SK-N-MC (cell line): Measurements from ENCODE around the gene NDUFA11.
"Not testable (repeated sequence)": the region's sequence is repeated elsewhere in the genome, so short reads cannot be mapped to it uniquely, and the experiment has no call there.

Source experiments
- DNase-seq: peaks from one replicate; pipeline ENCODE4 v3.0.0-alpha.2; 2011; ENCODE audit warnings: low read depth, low spot score
- H3K27ac ChIP-seq: fragments of 200-600 bp; sonication (generic); 2 replicates; pipeline ENCODE4 v1.5.1; 2016; ENCODE audit warnings: mixed run types
- H3K36me3 ChIP-seq: fragments of 200-600 bp; sonication (generic); 2 replicates; pipeline ENCODE4 v1.6.1; 2017; ENCODE audit warnings: antibody characterized with exemption, low read length, mixed read lengths; ENCODE audit not compliant: insufficient read depth
- H3K4me3 ChIP-seq: fragments of 200-600 bp; sonication (generic); 2 replicates; pipeline ENCODE4 v1.5.1; 2016
- H3K9ac ChIP-seq: fragments of 200-600 bp; sonication (generic); 2 replicates; pipeline ENCODE4 v1.8.0; 2017; ENCODE audit warnings: mixed run types, mixed read lengths; ENCODE audit not compliant: insufficient read length
- H3K9me3 ChIP-seq: fragments of 200-600 bp; sonication (generic); 2 replicates; pipeline ENCODE4 v1.6.1; 2017; ENCODE audit warnings: low read depth, mild to moderate bottlenecking, antibody characterized with exemption, low read length, moderate library complexity, mixed read lengths
- EZH2 ChIP-seq: fragments of 200-600 bp; sonication (generic); IDR thresholded peaks from one replicate; pipeline ENCODE4 v1.6.1; 2017; ENCODE audit warnings: antibody characterized with exemption
- FOXP2 ChIP-seq: optimal IDR thresholded peaks from 2 replicates; pipeline ENCODE3; 2011; ENCODE audit warnings: mild to moderate bottlenecking, moderate library complexity; ENCODE audit not compliant: insufficient read depth; ENCODE audit errors: extremely low read length, control extremely low read depth
- POLR2AphosphoS5 ChIP-seq: IDR thresholded peaks from 2 replicates; pipeline ENCODE4 v1.6.1; 2012; ENCODE audit warnings: mild to moderate bottlenecking, low read depth, low read length, borderline replicate concordance

Gene NDUFA11

GRCh38 chr19:5864013-5864720, 39.4 kb downstream of the NDUFA11 start:
- no peaks in the 10 kb centered on the region for H3K36me3 ChIP-seq
- no peak overlapping the region for H3K9ac ChIP-seq
- DNase-seq, result no peak

GRCh38 chr19:5863030-5863665, 40.4 kb downstream of the NDUFA11 start:
- Histone ChIP-seq H3K9ac (no peak overlapping the region), H3K4me3 (no peak overlapping the region), H3K36me3 (no peaks in the 10 kb centered on the region), H3K27ac (no peak overlapping the region), H3K9me3 (no peaks in the 10 kb centered on the region)
- TF ChIP-seq EZH2, result no peak
- no peak for TF ChIP-seq POLR2AphosphoS5
- no peak for TF ChIP-seq FOXP2
- no peak for DNase-seq

More at GRCh38 chr19:5864013-5864720, 39.4 kb downstream of the NDUFA11 start:
- Histone ChIP-seq H3K27ac (no peak overlapping the region), H3K9me3 (no peaks in the 10 kb centered on the region), H3K4me3 (no peak overlapping the region)
- TF ChIP-seq POLR2AphosphoS5 (no peak), FOXP2 (no peak), EZH2 (no peak)

- TF ChIP-seq FOXP2 (no peak), POLR2AphosphoS5 (no peak), EZH2 (no peak)
- Histone ChIP-seq H3K27ac (no peak overlapping the region), H3K36me3 (no peaks in the 10 kb centered on the region), H3K9ac (no peak overlapping the region), H3K4me3 (no peak overlapping the region), H3K9me3 (no peaks in the 10 kb centered on the region)
- DNase-seq, result no peak
These were observed 46.1 kb downstream of the NDUFA11 start for GRCh38 chr19:5857203-5858081.

DNA sequence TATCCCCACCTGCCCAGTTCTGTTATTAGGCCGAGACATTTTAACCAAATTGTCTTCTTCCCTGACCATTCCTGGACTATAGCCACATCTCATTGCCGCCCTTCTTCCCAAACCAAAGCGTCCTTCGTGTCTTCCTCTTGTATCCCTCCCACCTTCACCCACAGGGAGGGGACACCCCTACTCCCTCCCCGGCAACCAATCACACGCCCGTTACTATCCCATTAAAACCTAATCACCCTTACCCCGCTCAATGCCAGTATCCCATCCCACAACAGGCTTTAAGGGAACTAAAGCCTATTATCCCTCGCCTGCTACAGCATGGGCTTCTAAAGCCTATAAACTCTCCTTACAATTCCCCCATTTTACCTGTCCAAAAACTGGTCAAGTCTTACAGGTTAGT, 48.4 kb downstream of the NDUFA11 start:
- H3K4me3 ChIP-seq, H3K27ac ChIP-seq, DNase-seq, H3K9me3 ChIP-seq, H3K9ac ChIP-seq, H3K36me3 ChIP-seq: not testable (repeated sequence)

DNA sequence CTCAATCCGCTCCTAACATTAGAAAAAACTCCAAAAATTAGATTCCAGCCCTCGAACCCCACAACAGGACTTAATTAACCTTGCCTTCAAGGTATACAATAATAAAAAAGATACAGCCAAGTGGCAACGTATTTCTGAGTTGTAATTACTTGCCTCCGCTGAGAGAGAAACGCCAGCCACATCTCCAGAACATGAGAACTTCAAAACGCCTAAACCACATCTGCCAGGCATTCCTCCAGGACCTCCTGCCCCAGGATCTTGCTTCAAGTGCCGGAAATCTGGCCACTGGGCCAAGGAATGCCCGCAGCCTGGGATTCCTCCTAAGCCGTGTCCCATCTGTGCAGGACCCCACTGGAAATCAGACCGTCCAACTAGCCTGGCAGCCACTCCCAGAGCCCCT, 49.5 kb downstream of the NDUFA11 start:
- H3K4me3 ChIP-seq, H3K9ac ChIP-seq, H3K27ac ChIP-seq, H3K9me3 ChIP-seq, DNase-seq, H3K36me3 ChIP-seq: not testable (repeated sequence)

DNA sequence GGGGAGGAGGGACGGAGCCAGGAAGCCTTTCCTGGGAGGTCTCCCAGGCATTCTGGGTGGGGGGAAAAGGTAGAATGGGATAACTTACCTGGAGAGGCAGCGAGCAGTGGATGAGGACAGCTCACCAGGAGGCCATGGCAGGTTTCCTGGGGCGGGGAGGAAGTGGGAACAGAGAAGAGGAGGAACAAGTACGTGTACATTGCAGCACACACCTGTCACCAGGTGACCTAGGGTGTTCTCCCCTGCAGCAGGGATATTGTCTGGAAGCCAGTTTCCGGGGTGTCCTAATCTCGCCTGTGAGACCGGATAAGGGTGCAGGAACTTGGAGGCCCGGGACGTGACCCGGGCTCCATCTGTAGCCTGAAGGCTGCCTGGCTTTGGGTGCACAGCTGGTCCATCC, 52.3 kb downstream of the NDUFA11 start, which contains the start of gene FUT3:
FUT3 (minus strand) TSS at position 148 of the 400 bp plus-strand sequence.
- Histone ChIP-seq H3K4me3 (no peak within 1 kb of the TSS), H3K9me3 (no peaks in the 10 kb centered on the region), H3K27ac (no peak within 1 kb of the TSS), H3K36me3 (no peaks in the 10 kb centered on the region), H3K9ac (no peak within 1 kb of the TSS)
- no peak for TF ChIP-seq FOXP2
- TF ChIP-seq EZH2, result no peak
- no peak for TF ChIP-seq POLR2AphosphoS5
- no peak for DNase-seq

- DNase-seq, result no peak
- H3K27ac ChIP-seq, result no peak overlapping the region
These were observed 52.8 kb downstream of the NDUFA11 start for GRCh38 chr19:5850743-5851293.

GRCh38 chr19:5850189-5850588, 53.4 kb downstream of the NDUFA11 start:
- DNase-seq, result no peak
- no peaks in the 10 kb centered on the region for H3K9me3 ChIP-seq
- H3K36me3 ChIP-seq, result no peaks in the 10 kb centered on the region
- no peak overlapping the region for H3K27ac ChIP-seq
- no peak overlapping the region for H3K9ac ChIP-seq
- no peak overlapping the region for H3K4me3 ChIP-seq
- no peak for TF ChIP-seq EZH2
- no peak for TF ChIP-seq POLR2AphosphoS5
- TF ChIP-seq FOXP2, result no peak

More at GRCh38 chr19:5850743-5851293, 52.8 kb downstream of the NDUFA11 start:
- H3K4me3 ChIP-seq, result no peak overlapping the region
- H3K9me3 ChIP-seq, result no peaks in the 10 kb centered on the region
- TF ChIP-seq FOXP2, result no peak
- TF ChIP-seq POLR2AphosphoS5, result no peak
- no peak for TF ChIP-seq EZH2
- H3K9ac ChIP-seq, result no peak overlapping the region
- H3K36me3 ChIP-seq, result no peaks in the 10 kb centered on the region

GRCh38 chr19:5848621-5849020, 55.0 kb downstream of the NDUFA11 start:
- not testable (repeated sequence) for H3K9ac ChIP-seq, H3K36me3 ChIP-seq, H3K27ac ChIP-seq, H3K9me3 ChIP-seq, DNase-seq, H3K4me3 ChIP-seq

DNA sequence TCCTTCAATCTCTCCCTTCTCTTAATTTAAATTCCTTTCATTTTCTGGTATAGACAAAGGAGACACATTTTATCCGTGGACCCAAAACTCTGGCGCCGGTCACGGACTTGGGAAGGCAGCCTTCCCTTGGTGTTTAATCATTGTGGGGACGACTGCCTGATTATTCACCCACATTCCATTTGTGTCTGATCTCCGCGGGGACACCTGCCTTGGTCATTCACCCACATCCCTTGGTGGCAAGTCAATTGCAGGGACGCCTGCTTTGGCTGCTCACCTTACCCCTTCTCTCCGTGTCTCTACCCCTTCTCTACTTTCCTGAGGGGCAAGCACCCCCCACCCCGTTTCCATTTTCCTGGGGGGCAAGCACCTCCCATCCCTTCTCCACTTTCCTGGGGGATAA, 55.7 kb downstream of the NDUFA11 start:
- not testable (repeated sequence) for H3K9me3 ChIP-seq, DNase-seq, H3K36me3 ChIP-seq, H3K9ac ChIP-seq, H3K27ac ChIP-seq, H3K4me3 ChIP-seq
